GM21619 (cell line): ENCODE results near the gene SLC25A21.
"Not testable (repeated sequence)": the region's sequence is repeated elsewhere in the genome, so short reads cannot be mapped to it uniquely, and the experiment has no call there.

Experiments
- ATAC-seq: cut with Tn5 transposase; IDR thresholded peaks from one replicate; pipeline ENCODE4 v1.9.1; 2021; ENCODE audit not compliant: unreplicated experiment

Gene SLC25A21

DNA sequence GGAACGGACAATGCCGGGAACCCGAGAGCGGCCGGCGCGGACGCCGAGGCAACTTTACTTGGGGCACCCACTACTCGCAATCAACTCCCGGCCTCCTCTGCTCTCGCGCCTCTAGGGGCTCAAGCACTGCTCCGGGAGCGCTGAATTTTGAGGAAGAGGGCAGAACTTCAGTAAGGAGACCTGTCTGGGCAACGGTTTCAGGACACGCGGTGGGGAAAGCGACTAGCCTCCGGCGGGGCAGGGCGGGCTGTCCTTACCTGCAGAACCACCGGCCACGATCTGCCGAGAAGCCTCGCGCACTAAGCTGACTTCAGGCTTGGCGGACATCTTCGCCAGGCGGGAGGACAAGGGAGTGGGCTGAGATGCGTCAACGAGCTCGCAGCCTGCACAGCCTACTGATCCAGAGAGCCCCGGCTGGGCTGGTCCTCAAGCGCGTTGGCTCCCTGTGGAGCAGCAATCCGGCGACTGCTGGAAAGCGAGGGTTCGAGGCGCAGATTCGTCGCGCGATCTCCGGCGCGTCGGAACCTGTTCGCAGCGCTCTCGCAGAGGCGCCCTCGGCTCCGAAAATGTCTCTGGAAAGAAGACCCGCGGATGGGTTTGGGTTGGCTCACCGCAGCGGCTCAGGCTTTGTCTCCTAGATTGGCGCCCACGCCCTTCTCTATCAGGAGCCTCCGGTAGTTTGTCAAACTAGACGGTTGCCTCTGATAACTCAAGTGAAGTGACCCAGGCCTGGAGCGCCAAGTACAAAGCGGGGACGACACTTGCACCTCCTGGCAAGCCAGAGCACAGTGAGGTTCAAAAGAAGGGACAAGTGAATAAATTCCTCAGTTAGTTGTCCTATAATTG is at the start of gene SLC25A21:
SLC25A21 (minus strand) TSS at position 583 of the 846 bp plus-strand sequence.
- no peak for ATAC-seq

DNA sequence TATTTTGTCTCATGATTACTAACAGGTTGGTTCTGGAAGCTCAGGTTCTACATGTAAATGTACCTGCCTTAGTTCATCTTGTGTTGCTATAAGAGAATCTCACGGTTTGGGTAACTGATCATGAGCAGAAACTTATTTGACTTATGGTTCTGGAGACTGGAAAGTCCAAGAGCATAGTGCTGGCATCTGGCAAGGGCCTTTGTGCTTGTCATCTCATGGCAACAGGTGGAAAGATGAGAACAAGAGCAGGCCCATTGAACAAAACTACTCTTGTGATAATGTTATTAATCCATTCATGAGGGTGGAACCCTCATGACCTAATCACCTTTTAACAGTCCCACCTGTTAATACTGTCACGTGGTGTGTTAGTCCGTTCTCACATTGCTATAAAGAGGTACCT is 48.7 kb upstream of the SLC25A21 start:
- no peak for ATAC-seq

DNA sequence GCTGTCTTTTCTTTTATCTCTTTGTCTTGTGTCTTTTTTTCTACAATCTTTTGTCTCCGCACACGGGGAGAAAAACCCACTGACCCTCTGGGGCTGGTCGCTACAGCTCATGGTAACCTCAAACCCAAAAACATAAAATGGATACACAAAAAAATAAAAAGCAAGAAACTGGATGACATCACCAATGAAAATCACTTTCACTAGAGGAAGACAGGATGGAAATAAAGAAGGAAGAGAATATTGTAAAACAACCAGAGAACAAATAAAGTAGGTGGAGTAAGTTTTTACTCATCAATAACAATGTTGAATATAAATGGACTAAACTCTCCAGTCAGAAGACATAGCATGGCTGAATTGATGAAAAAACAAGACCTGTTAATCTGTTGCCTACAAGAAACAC is 42.9 kb upstream of the SLC25A21 start:
- no peak for ATAC-seq

DNA sequence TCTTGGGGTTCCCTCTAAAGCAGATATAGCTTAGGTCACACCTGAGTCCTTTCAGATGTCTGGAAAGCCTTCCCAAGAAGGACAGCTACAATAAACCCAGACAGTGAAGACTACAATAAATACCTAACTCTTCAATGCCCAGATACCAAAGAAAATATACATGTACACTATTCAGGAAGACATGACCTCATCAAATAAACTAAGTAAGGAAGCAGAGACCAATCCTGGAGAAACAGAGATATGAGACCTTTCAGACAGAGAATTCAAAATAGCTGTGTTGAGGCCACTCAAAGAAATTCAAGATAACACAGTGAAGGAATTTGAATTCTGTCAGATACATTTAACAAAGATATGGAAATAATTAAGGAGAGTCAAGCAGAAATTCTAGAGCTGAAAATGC is 40.6 kb upstream of the SLC25A21 start:
- no peak for ATAC-seq

DNA sequence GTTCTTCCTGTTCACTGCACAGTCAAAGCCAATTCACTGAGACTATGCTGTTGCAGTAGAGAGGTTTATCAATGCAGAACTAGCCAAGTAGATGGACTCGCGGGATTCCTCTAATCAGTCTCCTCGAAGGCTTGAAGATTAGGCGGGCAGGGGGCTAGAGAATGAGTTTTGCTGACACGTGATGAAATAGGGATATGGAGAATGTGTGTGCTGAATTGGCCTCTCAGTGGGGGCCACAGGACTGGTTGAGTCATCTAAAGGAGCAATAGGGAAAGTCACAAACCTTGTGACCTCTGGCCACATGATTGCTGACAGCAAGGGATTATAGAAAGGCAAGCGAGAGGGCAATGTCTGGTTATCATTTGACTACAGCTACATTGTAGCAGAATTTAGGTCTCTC is 38.0 kb upstream of the SLC25A21 start:
- no peak for ATAC-seq

DNA sequence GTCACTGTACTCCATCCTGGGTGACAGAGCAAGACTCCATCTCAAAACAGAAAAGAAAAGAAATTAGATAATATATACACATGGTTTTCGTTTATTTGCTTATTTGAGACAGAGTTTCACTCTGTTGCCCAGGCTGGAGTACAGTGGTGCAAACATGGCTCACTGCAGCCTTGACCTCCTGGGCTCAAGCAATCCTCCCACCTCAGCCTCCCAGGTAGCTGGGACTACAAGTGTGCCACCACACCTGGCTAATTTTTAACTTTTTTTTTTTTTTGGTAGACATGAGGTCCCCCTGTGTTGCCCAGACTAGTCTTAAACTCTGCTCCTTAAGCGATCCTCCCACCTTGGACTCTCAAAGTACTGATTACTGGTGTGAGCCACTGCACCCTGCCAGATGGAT is 37.2 kb upstream of the SLC25A21 start:
- not testable (repeated sequence) for ATAC-seq

DNA sequence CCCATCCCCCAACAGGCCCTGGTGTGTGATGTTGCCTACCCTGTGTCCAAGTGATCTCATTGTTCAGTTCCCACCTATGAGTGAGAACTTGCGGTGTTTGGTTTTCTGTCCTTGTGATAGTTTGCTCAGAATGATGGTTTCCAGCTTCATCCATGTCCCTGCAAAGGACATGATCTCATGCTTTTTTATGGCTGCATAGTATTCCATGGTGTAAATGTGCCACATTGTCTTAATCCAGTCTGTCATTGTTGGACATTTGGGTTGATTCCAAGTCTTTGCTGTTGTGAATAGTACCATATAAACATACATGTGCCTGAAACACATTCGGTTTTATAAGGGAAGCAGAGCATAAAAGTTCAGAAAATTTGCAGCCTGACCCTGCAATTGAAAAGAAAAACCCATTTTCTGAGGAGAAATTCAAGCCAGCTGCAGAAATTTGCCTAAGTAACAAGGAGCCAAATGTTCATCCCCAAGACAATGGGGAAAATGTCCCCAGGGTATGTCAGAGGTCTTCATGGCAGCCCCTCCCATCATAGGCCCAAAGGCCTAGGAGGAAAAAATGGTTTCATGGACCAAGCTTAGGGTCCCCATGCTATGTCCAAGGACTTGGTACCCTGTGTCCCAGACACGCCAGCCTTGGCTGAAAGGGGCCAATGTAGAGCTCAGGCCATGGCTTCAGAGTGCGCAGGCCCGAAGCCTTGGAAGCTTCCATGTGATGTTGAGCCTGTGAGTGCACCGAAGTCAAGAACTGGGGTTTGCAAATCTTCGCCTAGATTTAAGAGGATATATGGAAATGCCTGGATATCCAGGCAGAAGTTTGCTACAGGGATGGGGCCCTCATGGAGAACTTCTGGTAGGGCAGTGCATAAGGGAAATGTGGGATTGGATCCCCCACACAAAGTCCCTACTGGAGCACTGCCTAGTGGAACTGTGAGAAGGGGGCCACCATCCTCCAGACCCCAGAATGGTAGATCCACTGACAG is 33.5 kb upstream of the SLC25A21 start:
- not testable (repeated sequence) for ATAC-seq

DNA sequence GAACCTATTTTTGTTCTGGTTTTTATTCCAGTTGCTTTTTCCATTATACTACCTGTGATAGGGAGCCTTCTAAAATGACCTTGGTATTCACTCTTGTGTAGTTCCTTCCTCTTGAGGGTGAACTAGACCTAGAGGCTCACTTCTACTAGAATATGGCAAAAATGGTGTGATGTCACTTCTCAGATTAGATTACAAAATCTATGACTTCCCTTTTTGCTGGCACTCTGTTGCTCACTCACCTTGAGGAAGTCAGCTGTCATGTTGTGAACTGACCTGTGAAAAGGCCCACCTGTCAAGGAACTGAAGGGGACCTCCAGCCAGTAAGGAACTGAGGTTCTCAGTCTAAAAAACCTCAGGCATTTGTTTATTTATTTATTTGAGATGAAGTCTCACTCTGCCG is 31.0 kb upstream of the SLC25A21 start:
- no peak for ATAC-seq

DNA sequence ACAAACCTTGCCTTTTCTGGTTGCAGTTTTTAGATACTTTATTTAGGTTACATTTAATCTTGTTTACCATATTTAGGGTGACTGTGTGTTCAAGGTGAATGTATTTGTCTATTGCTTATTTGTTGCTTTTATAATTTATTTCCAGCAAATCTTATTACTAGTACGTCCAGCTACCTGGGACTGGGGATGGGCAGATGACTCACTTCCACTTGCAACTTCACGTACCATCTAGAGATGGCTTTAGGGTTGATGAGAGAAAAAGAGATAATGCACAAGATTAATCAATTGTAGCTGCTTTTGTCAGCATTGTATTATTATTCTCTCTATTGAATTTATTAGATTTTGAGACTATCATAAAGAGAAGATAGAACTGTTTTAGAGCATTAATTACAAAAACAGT is 30.4 kb upstream of the SLC25A21 start:
- no peak for ATAC-seq

DNA sequence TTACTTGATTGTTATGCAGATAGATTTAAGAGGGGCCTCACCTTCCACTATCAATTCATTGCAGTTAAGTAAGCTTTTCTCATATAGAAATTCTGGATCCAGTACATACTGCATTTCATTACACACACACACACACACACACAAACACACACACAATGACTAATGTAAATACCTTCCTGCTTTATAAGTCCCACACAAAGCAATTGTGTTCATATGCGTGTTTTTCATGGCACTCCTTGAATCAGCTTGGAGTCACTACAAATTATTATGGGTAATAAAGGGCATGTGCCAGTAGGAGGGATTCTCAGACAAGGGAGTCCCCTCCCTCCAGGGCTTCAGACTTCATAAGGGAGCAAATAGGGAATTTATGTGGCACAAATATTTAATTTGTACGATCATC is 29.9 kb upstream of the SLC25A21 start:
- ATAC-seq = no peak

DNA sequence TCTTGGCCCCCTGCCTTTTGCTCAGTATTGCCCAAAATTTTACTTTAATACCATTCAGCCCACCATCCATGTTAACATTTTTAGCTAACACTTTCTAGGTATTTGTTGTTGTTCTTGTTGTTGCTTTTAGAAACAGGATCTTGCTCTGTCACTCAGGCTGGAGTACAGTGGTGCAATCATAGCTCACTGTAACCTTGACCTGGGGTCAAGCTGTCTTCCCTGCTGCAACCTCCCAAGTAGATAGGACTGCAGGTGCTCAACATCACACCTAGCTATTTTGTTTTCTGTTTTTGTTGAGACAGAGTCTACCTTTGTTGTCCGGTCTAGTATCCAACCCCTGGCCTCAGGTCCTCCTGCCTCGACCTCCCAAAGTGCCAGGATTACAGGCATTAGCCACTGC is 29.3 kb upstream of the SLC25A21 start:
- ATAC-seq = no peak

DNA sequence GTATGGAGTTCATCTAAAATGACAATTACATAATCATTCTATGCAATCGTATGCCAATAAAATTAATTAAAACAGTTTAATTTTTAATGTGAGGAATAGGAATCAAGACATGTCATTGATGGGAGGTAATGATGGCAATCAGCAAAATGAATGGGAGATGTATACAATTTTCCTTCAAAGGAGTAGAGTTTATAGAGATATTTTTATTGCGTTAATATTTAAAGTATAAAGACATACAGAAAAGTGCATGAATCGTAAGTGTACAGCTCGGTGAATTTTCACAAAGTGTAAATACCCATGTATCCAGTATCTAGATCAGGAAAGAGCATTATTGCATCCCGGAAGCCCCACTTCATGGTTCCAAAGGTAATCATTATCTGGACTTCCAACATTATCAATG is 26.5 kb upstream of the SLC25A21 start:
- ATAC-seq = no peak

DNA sequence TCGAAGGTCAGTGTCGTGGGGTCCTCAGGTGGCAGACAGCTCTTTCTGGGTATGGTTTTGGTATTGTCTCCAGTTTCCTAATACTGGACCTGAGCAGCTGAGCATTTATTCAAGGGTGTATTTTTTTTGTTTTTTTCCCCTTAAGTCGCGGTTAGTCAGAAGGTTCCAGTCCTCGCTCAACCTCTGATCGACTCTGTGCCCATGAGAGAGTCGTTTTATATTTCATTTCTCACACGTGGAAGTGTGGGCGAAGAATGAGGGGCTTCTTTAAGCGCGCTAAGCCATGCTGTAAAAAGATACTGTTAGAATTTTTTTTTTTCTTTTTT is 25.8 kb upstream of the SLC25A21 start:
- no peak for ATAC-seq

DNA sequence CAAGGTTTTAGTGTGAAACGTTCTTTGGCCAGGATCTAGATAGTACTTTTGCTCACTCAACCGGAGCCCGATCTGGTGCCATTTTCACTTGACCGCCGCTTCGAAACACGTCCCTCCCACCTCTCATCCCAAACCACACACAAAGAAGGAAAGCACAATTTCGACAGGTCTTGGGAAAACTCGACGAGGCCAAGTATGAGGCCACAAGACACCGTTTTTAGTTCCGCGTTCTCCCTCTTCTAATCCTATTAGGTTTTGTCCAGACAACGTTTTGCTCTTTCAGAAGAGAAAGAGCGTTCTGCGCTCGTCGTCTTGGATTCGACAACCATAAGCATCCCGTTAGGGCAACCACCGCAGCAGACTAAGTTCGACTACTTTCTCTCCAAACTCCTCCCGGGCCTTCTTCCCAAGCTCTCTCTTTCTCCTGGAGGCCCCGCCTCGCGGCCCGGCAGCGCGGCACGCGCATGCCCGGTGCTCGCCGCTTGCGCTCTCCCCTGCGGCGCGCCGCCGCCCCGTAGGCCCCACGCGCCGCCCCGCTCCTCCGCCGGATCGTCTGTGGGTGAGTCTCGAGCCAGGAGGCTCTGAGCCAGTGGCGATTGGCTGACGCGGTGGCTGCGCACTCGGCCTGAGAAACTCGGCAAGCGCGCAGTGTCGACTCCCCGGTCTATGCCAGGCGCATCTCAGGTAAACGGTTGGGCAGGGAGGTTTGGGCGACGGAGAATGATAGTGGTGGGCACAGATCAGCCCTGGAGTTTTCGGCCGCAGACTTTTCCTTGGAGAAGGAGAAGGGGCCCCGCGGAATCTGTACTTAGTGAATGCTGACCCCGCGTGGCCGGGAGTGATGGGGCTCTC is 25.2 kb upstream of the SLC25A21 start, which contains the start of gene MIPOL1:
MIPOL1 (plus strand) TSS at position 517 of the 852 bp plus-strand sequence. CDS start 49,952 bp downstream, outside the sequence.
- ATAC-seq = no peak

DNA sequence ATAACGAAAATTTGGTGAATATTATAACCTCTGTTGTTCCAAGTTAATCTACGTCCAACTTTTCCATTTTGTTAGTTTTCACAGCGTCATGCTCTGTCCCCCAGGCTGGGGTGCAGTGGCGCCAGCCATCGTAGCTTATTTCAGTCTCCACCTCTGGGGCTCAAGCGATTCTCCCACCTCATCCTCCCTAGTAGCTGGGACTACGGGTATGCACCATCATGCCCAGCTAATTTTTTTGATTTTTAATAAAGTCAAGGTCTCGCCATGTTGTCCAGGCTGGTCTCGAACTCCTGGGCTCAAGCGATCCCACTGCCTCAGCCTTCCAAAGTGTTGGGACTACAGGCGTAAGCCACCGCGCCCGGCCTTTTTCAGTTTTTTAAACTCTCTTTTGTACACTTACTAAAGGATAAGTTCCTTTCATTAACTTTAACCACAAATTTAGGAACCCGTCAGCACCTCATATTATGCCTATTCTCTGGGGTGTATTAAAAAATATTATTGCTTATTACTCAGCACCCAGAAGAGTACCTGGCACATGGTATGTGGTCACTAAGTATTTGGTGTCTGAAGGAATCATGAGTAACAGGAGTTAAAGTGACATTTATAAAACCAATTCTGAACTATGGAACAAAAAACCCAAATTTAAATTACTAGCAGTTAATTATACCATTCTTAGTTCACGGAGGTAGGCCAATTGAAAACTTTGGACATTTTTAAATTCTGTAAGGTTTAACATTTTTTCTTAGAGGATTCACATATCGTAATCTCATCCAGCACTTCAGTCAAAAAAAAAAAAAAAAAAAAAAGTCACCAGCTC is 24.4 kb upstream of the SLC25A21 start:
- no peak for ATAC-seq

DNA sequence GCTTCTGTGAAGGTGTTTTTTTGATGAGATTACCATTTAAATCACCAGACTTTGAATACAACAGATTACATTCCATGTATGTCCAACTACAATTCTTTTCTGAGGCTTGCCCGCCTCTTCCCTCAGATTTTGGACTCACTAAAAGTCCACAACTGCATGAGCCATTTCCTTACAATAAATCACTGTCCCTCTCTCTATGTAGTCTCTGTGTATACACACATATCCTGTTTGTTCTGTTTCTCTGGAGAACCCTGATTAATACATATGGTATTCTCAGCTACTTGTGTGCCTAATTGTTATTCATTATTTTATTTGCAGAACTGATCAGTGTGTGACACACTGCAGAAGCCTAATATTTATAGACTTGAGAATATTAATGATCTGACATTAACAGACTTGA is 22.9 kb upstream of the SLC25A21 start:
- no peak for ATAC-seq

DNA sequence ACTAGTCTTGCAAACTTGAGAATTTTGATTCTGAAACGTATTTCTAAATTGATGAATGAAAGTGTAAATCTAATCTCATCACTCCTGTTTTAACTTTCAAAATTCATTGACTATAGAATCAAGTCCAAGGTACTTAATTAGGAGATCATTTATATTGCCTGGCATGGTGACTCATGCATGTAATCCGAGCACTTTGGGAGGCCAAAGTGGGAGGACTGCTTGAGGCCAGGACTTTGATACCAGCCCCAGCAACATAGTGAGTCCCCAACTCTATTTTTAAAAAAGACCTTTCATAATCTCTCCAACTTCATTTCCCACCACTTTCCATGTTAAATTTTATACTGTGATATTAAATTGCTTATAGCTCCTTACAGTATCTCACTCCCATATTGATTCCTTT is 22.3 kb upstream of the SLC25A21 start:
- ATAC-seq = no peak

DNA sequence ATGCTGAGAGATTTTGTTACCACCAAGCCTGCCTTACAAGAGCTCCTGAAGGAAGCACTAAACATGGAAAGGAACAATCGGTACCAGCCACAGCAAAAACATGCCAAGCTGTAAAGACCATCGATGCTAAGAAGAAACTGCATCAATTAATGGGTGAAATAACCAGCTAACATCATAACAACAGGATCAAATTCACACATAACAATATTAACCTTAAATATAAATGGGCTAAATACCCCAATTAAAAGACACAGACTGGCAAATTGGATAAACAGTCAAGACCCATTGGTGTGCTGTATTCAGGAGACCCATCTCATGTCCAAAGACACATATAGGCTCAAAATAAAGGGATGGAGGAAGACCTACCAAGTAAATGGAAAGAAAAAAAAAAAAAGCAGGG is 17.3 kb upstream of the SLC25A21 start:
- not testable (repeated sequence) for ATAC-seq

DNA sequence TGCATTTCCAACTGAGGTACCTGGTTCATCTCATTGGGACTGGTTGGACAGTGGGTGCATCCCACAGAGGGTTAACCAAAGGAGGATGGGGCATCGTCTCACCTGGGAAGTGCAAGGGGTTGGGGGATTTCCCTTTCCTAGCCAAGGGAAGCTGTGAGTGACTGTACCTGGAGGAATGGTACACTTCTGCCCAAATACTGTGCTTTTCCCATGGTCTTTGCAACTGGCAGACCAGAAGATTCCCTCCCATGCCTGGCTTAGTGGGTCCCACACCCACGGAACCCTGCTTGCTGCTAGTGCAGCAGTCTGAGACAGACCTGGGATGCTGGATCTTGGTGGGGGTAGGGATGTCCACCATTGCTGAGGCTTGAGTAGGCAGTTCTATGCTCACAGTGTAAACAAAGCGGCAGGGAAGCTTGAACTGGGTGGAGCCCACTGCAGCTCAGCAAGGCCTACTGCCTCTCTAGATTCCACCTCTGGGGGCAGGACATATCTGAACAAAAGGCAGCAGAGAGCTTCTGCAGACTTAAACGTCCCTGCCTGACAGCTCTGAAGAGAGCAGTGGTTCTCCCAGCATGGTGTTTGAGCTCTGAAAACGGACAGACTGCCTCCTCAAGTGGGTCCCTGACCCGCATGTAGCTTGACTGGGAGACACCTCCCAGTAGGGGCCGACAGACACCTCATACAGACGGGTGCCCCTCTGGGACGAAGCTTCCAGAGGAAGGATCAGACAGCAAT is 15.6 kb upstream of the SLC25A21 start:
- not testable (repeated sequence) for ATAC-seq
